A549 (cell line): Measurements from ENCODE around the gene MFNG. TPM values are rescaled to one million over a fixed set of nuclear protein-coding genes. Genes with fewer than 3 reads are reported as not detected.

Source experiments
- ATAC-seq, 2 experiments: fragments of 200-7000 bp in 1 of 2; fragments of >200 bp in 1 of 2; cut with Nextera tagmentation in 1 of 2; cut with Tn5 transposase in 1 of 2; 3 replicates each; pipeline versions ENCODE4 v1.8.0 to v1.9.1; 2018 to 2020; ENCODE audit warnings: mild to moderate bottlenecking in 1 of 2, moderate library complexity in 1 of 2
- CTCF ChIA-PET: fragments of 300-600 bp; sonication (Branson Sonifier 250); formaldehyde crosslinking; extraction: SDS; loops from one replicate; lab custom pipeline; 2021; ENCODE audit warnings: antibody characterized with exemption, inconsistent platforms; lab: Yijun Ruan, JAX
- POLR2A ChIA-PET: fragments of 350-600 bp; formaldehyde crosslinking; extraction: SDS; loops from one replicate; lab custom pipeline; 2021; ENCODE audit warnings: antibody characterized with exemption, inconsistent platforms; lab: Yijun Ruan, JAX
- DNase-seq, 2 experiments: peaks; one replicate each; pipeline versions ENCODE4 v3.0.0 to v3.0.0-alpha.2; 2011 to 2016; ENCODE audit warnings: low read depth in 1 of 2, low spot score in 1 of 2
- FAIRE-seq: peaks from 2 replicates; lab custom pipeline; 2011; peaks lifted over from hg19 to GRCh38; lab: Jason Lieb, UNC
- H3K27ac ChIP-seq, 2 experiments: fragments of >200 bp; sonication (Bioruptor Twin); formaldehyde crosslinking; 3 replicates each; pipeline ENCODE4 v1.5.1; 2016 to 2017
- H3K4me1 ChIP-seq: fragments of >200 bp; sonication (Bioruptor Twin); formaldehyde crosslinking; 3 replicates; pipeline ENCODE4 v1.6.1; 2016
- H3K4me2 ChIP-seq: fragments of >200 bp; sonication (Bioruptor Twin); formaldehyde crosslinking; 3 replicates; pipeline ENCODE4 v1.6.1; 2016
- H3K4me3 ChIP-seq: fragments of >200 bp; sonication (Bioruptor Twin); formaldehyde crosslinking; 3 replicates; pipeline ENCODE4 v1.5.1; 2016
- H3K9me3 ChIP-seq: fragments of >200 bp; sonication (Bioruptor Twin); formaldehyde crosslinking; 3 replicates; pipeline ENCODE4 v1.6.1; 2016
- CHD2 ChIP-seq: fragments of 150-350 bp; IDR thresholded peaks from 2 replicates; pipeline ENCODE4 v1.6.1; 2014; ENCODE audit warnings: low read length; ENCODE audit not compliant: partially characterized antibody
- CHD4 ChIP-seq: fragments of 200-600 bp; sonication (generic); IDR thresholded peaks from 2 replicates; pipeline ENCODE4 v1.6.1; 2016; ENCODE audit warnings: antibody characterized with exemption, mild to moderate bottlenecking, borderline replicate concordance
- HOXA7 ChIP-seq: fragments of 250-450 bp; sonication (Bioruptor Pico); IDR thresholded peaks from 2 replicates; pipeline ENCODE4 v1.5.0; 2020; ENCODE audit warnings: mild to moderate bottlenecking, moderate library complexity
- HOXB13 ChIP-seq: fragments of 250-450 bp; sonication (Bioruptor Pico); IDR thresholded peaks from 2 replicates; pipeline ENCODE4 v1.5.0; 2020; ENCODE audit warnings: low read depth, mild to moderate bottlenecking, moderate library complexity
- KDM1A ChIP-seq: fragments of 200-600 bp; sonication (generic); IDR thresholded peaks from 2 replicates; pipeline ENCODE4 v1.6.1; 2016; ENCODE audit warnings: low read depth, mild to moderate bottlenecking
- MYC ChIP-seq: IDR thresholded peaks from 2 replicates; pipeline ENCODE4 v1.6.1; 2012; ENCODE audit warnings: mild to moderate bottlenecking, inconsistent platforms, low read length, improper control_type of control experiment, borderline replicate concordance
- RAD21 ChIP-seq, 2 experiments: fragments of >200 bp in 1 of 2; sonication (Bioruptor Twin) in 1 of 2; formaldehyde crosslinking in 1 of 2; IDR thresholded peaks in 1 of 2; conservative IDR thresholded peaks in 1 of 2; 2 replicates in 1 of 2; 3 replicates in 1 of 2; pipeline ENCODE4 v1.6.1; 2012 to 2018; ENCODE audit warnings: inconsistent platforms in 1 of 2
- RCOR1 ChIP-seq: fragments of 150-350 bp; IDR thresholded peaks from 2 replicates; pipeline ENCODE4 v1.6.1; 2014; ENCODE audit warnings: antibody characterized with exemption, low read length, low read depth
- SMC3 ChIP-seq: fragments of >200 bp; sonication (Bioruptor Twin); formaldehyde crosslinking; IDR thresholded peaks from 3 replicates; pipeline ENCODE4 v1.6.1; 2018; ENCODE audit warnings: inconsistent platforms
- USF2 ChIP-seq: fragments of 450-650 bp; IDR thresholded peaks from 2 replicates; pipeline ENCODE4 v1.6.1; 2014; ENCODE audit warnings: antibody characterized with exemption
- WGBS: methylation state at CpG from one replicate; pipeline ENCODE4 v1.1.6; 2017; ENCODE audit errors: missing lambda C conversion rate; 5-methylcytosine and 5-hydroxymethylcytosine counted together
- polyA plus RNA-seq, 4 experiments: library from polyadenylated mRNA; depleted of rRNA in 3 of 4; stranded (reverse); fragments of >200 nt; fragmentation: RNase III in 1 of 4; extraction: RNeasy Plus Mini Kit Qiagen cat#74134 plus additional on column Dnase treatment in 1 of 4; gene quantifications; 2 replicates in 3 of 4; 3 replicates in 1 of 4; pipeline ENCODE4 v1.2.3, GENCODE V29; 2011 to 2017
- TF ChIP-seq, protein P1 (sequence below): fragments of 200-600 bp; sonication (generic); IDR thresholded peaks from 2 replicates; pipeline ENCODE4 v1.6.1; 2016; ENCODE audit warnings: antibody characterized with exemption, mild to moderate bottlenecking, moderate library complexity
- TF ChIP-seq, protein P2 (sequence below): fragments of >200 bp; sonication (Bioruptor Twin); formaldehyde crosslinking; IDR thresholded peaks from 3 replicates; pipeline ENCODE4 v1.5.1; 2016

Gene MFNG
- polyA plus RNA-seq, 2 of the 4 experiments (the other 2 are of a cell fraction): 1.2 to 1.8 TPM

GRCh38 chr22:37473437-37473946 lies 12.7 kb downstream of the MFNG start (continued):
- TF ChIP-seq, protein P1, sequence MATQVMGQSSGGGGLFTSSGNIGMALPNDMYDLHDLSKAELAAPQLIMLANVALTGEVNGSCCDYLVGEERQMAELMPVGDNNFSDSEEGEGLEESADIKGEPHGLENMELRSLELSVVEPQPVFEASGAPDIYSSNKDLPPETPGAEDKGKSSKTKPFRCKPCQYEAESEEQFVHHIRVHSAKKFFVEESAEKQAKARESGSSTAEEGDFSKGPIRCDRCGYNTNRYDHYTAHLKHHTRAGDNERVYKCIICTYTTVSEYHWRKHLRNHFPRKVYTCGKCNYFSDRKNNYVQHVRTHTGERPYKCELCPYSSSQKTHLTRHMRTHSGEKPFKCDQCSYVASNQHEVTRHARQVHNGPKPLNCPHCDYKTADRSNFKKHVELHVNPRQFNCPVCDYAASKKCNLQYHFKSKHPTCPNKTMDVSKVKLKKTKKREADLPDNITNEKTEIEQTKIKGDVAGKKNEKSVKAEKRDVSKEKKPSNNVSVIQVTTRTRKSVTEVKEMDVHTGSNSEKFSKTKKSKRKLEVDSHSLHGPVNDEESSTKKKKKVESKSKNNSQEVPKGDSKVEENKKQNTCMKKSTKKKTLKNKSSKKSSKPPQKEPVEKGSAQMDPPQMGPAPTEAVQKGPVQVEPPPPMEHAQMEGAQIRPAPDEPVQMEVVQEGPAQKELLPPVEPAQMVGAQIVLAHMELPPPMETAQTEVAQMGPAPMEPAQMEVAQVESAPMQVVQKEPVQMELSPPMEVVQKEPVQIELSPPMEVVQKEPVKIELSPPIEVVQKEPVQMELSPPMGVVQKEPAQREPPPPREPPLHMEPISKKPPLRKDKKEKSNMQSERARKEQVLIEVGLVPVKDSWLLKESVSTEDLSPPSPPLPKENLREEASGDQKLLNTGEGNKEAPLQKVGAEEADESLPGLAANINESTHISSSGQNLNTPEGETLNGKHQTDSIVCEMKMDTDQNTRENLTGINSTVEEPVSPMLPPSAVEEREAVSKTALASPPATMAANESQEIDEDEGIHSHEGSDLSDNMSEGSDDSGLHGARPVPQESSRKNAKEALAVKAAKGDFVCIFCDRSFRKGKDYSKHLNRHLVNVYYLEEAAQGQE: no peak
- TF ChIP-seq MYC (no peak), USF2 (no peak), RAD21 (conservative IDR thresholded peaks at IDR 0.05 in 1 of 2, IDR thresholded peaks at IDR 0.05 in 1 of 2) (no peak), HOXB13 (CRISPR knock-in tag) (no peak), HOXA7 (CRISPR knock-in tag) (no peak), RCOR1 (no peak)

DNA sequence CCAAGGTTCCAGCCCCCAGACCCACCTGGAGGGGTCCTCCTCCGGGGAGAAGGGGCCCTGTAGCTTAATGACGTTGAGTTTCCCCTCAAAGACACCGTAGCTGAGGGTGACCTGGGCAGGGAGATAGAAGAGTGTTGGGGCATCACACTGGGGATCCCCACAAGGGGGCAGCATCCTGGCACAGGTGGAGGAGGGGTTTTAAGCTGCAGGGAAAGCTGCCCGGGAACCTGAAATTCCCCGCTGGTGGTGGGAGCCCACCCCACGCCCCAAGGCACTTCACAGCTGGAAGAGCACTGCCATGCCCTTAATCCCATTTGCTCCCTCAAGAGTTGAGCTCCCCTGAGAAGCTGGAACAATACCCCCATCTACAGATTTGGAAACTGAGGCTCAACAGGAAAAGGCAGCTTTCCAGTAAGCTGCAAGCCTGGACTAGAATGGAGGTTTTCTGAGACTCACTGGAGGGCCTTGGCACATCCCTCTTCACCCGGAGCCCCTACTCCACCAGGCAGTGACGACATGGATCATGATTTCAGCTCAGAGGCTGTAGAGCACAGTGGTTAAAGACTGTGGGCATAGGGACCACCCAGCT lies 13.7 kb downstream of the MFNG start:
- H3K4me3 ChIP-seq: no peak overlapping the region
- no peak overlapping the region for H3K4me2 ChIP-seq
- H3K9me3 ChIP-seq: no peaks in the 10 kb centered on the region
- DNase-seq: peak; percentile 55 to 80
- 33% methylated on average over 4 of the region's 8 CpGs for WGBS
- CTCF ChIA-PET: interaction anchor here (0.6 to 5.6 kb wide), 36 partner anchors 9 to 654 kb away, joined by 3 to 42 read pairs (median 4); partner anchors contain the start of gene MFNG
- peak; percentile 49; the same call in 1 of the 2 replicates for TF ChIP-seq CHD4
- TF ChIP-seq, protein P1: no peak
- TF ChIP-seq CHD2: no peak
- TF ChIP-seq SMC3: peak; percentile 74
- peak; percentile 60 to 63 for TF ChIP-seq RAD21 (conservative IDR thresholded peaks at IDR 0.05 in 1 of 2, IDR thresholded peaks at IDR 0.05 in 1 of 2)
- TF ChIP-seq KDM1A: peak; percentile 74; the same call in 1 of the 2 replicates
- TF ChIP-seq, protein P2, sequence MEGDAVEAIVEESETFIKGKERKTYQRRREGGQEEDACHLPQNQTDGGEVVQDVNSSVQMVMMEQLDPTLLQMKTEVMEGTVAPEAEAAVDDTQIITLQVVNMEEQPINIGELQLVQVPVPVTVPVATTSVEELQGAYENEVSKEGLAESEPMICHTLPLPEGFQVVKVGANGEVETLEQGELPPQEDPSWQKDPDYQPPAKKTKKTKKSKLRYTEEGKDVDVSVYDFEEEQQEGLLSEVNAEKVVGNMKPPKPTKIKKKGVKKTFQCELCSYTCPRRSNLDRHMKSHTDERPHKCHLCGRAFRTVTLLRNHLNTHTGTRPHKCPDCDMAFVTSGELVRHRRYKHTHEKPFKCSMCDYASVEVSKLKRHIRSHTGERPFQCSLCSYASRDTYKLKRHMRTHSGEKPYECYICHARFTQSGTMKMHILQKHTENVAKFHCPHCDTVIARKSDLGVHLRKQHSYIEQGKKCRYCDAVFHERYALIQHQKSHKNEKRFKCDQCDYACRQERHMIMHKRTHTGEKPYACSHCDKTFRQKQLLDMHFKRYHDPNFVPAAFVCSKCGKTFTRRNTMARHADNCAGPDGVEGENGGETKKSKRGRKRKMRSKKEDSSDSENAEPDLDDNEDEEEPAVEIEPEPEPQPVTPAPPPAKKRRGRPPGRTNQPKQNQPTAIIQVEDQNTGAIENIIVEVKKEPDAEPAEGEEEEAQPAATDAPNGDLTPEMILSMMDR: peak; percentile 55
- TF ChIP-seq, all 56 proteins: peak for 5
- POLR2A ChIA-PET: no interaction called here
- no peak for FAIRE-seq
- Histone ChIP-seq H3K4me1 (no peaks in the 10 kb centered on the region), H3K27ac (no peak overlapping the region)
- peak; percentile 53 to 84; a peak in 4 of 6 replicates for ATAC-seq
